ENCODE measurements around the gene PRRT1B.

Gene PRRT1B

DNA sequence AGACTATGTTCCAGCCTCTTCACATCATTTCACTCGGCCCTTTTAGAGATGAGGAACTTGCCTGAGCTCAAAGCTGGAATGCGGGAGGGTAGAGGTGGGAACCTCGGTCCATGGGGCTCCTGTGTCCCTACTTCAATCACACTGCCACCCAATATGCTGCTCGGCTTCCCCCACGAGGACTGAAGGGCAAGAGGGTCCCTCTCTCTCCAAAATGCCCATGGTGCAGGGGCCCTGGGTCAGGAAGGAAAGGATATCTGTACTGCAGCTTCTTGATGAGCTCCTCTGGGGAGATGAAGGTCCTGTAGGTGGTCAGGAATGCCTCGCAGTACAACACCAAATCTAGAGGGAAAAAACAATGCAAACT lies 46.5 kb downstream of the PRRT1B start:
- Histone ChIP-seq H3K4me3 (no peak overlapping the region), H3K27ac (peak overlapping the region in 1 of 21 experiments; percentile 55)

DNA sequence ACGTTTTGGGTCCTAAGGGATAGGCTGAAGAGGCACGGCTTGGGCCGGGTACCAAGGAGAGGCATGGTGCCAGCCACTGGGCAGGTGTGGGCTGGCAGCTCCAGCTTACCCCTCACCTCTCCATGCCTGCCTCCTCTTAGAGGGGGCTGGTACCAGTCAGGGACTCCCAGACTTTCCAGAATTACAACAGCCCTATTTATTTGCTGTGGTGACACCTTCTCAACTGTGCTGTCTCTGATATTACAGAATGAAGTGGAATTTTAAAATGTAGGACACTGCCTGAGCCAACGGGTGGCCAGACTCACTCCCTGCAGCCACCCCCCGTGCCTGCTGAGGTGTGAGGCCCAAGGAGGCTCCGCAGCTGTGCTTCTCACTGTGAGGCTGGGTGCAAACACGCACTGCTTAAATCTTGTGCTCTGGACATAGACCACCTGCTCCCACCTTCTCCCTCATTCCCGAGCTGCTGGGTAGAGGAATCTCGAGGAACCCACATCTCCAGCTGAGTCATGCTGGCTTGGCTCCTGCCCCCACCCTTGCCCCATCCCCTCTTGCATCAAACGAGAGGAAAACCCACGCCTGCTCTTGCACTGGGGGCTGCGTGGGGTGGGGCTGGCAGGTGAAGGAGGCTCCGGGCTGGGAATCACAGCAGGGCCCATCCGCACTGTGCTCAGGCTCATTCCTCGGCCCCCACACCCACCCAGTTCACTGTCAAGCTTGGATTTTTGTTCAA lies 47.9 kb downstream of the PRRT1B start:
- no peak overlapping the region for H3K27ac ChIP-seq

DNA sequence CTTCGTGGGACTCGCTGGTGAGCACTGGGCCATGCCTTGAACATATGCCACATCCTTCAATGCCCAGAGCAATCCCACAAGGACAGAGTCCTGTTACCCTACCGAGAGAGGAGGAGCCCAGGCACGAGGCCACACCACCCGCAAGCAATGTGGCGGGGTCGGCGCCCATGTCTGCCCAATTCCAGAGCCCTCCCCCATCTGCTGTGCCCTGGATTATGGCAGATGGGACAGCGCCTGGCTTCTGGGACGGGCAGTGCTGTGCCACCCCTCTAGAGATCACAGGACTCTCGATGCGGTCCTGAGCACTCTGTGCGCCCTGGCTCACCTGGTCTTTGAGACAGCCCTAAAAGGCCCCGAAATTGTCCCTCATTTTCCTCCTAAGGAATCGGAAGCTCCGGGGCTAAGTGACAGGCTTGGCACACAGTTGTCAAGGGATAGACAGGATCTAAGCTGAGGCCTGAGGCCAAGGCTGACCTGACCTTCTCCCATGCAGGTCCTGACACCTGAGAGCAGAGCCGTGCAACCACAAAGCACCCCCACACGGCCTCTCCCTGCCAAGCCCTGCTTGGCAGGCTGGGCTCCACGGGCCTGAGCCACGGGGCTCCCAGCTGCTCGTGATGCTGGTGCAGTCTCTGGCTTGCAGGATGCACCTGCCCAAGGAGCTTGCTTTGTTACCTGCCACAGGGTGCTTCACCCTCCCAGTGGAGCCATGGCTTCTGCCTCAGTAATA lies 48.8 kb downstream of the PRRT1B start:
- peak overlapping the region in 1 of 21 experiments; percentile 29 for H3K27ac ChIP-seq
- no peak overlapping the region for H3K4me3 ChIP-seq

More for the DNA sequence above, 47.9 kb downstream of the PRRT1B start:
- H3K4me3 ChIP-seq: no peak overlapping the region

DNA sequence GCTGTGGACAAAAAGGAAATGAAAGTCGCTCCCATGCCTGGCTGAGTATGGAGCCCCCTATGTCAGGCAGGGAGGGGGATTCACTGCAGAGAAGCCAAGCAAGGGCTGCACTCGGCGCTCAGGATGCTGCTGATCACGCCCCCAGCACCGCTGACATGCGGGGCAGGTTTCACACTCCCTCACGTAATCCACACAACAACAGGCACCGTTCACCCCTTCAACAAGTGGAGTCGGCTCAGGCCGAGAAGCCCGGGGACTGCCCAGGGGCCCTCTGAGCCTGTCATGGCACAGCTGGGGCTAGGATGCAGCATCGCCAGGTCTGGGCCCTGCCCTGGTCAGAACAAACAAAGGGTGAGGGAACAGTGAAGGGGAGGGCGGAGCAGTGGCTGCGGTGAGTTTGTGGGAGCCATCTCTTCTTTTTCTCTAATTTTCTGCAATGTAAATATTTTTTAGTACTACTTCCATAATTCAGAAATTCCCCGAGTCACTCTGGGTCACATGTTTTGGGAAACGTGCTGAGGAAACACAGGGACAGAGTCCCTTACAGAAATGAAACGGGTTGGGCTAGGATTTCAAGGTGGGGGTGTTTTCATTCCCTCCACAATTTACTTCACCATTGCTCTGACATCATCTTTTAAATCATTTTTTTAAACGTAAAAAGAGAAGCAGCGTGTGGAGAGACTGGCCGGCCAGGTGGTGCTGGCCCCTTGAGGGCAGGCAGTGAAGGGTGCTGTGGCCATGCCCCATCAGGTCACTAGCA lies 49.8 kb downstream of the PRRT1B start:
- Histone ChIP-seq H3K27ac (peak overlapping the region in 1 of 21 experiments; percentile 29), H3K4me3 (no peak overlapping the region)

DNA sequence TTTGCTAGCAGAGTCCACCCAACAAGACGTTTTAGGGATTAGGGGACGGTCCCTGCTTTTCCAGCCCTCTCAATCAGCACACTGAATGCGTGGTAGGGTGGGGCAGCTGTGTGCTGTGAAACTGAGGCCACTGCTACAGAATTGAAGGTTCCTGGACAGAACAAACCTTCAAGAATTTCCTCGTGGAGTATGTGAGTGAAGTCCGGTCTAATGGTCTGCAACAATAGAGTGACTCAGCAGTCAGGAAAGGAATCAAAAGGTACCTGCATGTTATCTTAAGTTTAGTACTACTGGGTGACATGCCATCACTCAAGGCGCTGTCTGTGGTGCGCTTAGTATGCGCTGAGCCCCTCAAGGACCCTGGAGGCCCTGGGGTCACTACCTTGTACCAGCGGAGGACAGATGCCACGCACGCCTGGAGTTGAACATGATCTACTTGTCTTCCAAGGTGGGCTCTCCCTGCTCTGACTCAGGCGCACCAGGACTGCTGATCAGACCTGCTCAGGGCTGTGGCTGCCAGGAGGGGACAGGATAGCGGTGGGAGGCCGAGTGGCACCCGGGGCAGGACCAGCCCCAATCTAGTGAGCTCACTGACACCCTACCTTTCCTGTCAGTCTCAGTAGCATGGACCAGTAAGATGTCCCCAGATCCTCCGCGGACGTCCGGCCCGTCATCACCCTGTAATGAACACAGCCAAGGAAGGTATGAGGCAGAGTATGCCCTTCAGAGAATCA lies 50.5 kb downstream of the PRRT1B start:
- H3K27ac ChIP-seq: peak overlapping the region in 1 of 21 experiments; percentile 10

DNA sequence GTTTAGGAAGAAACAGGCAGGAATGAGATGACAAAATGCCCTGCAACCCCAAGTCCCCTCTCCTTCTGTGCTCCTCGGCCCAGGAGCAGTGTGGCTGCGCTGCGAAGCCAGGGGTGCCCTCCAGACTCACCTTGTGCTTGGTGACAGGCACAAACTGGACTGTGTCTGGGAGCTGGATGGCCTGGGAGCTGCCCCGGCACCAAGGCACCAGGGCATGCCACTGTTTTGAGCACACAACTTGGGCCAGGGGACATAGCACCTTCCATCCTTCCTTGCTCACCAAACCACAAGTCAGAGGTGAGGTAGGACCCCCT lies 51.1 kb downstream of the PRRT1B start:
- H3K4me3 ChIP-seq: no peak overlapping the region

More for the DNA sequence above, 50.5 kb downstream of the PRRT1B start:
- no peak overlapping the region for H3K4me3 ChIP-seq

DNA sequence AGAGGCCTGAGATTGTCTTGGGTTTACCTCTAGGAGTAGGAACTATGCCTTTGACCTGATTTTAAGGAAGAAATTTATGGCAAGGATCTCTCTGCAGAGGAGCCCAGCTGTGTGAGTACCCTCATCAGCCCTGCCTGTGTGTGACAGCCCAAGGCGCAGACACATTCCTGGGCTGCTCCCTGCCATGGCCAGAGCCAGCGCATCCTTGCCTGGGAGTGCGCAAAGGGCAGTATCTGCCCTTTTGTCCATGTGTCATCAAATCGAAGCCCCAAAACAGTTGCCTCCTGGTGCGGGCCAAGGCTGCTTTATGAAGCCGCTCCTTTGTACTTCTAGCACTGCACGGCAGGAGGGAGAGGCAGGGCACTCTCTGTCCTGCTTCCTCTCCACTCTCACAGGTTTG lies 51.9 kb downstream of the PRRT1B start:
- no peak overlapping the region for H3K27ac ChIP-seq
- H3K4me3 ChIP-seq: no peak overlapping the region

More for the DNA sequence above, 51.1 kb downstream of the PRRT1B start:
- no peak overlapping the region for H3K27ac ChIP-seq

DNA sequence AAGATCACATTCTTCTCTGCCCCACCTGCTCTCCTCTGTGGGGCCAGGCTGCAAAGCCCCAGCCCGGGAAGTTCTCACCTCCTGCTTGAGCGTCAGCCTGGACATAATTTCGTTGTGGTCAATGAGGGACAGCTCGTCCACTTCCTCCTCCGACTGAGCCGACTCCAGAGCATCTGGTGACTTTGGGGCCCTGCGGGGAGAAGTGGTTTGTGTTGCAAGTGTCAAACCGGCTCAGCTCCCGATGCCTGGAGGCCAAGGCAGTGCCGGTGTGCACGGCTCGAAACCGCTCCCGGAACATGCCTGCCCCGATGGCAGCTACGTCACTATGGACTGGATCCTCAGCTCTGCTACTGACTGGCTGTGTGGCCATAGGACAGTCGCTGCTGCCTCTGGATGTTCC lies 52.8 kb downstream of the PRRT1B start:
- no peak overlapping the region for H3K4me3 ChIP-seq
- H3K27ac ChIP-seq: peak overlapping the region in 4 of 21 experiments; percentile 26 to 44 (median 36)

DNA sequence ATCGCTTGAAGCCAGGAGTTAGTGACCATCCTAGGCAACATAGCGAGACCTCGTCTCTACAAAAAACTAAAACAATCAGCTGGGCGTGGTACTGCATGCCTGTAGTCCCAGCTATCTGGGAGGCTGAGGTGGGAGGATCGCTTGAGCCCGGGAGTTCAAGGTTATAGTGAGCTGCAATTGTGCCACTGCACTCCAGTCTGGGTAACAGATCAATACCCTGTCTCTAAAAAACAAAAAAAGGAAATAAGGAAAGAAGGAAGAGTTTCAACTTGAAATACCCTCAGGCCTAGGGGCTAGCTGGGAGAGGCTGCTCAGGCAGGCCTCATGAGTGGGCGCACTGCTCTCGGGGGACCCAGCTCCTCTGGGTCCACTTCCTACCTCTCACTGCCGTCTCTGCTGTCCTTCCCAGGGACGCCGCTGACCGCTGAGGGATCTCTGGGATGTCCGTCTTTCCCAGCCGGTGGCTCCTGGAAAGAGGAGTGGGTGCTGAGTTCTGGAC lies 56.4 kb downstream of the PRRT1B start:
- no peak overlapping the region for H3K4me3 ChIP-seq
- H3K27ac ChIP-seq: no peak overlapping the region

DNA sequence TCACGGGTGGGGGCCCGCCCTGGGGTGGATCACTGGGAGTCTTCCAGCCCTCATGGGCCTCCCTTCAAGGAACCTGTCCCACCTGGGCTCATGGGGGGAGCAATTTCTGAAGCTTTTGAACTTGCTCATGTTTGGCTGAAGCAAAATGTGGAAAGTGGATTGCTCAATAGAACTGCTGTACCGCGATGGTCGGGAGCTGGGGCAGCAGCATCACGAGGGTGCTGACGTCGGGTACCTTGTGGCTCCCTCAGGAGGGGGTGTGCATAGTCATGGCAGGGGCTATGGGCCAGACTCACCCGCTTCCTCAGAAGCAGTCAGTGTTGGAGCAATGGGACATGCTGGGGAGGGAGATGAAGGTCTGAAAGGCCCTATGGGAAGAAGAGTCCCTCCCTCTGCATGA lies 57.9 kb downstream of the PRRT1B start:
- Histone ChIP-seq H3K4me3 (no peak overlapping the region), H3K27ac (peak overlapping the region in 1 of 21 experiments; percentile 14)

DNA sequence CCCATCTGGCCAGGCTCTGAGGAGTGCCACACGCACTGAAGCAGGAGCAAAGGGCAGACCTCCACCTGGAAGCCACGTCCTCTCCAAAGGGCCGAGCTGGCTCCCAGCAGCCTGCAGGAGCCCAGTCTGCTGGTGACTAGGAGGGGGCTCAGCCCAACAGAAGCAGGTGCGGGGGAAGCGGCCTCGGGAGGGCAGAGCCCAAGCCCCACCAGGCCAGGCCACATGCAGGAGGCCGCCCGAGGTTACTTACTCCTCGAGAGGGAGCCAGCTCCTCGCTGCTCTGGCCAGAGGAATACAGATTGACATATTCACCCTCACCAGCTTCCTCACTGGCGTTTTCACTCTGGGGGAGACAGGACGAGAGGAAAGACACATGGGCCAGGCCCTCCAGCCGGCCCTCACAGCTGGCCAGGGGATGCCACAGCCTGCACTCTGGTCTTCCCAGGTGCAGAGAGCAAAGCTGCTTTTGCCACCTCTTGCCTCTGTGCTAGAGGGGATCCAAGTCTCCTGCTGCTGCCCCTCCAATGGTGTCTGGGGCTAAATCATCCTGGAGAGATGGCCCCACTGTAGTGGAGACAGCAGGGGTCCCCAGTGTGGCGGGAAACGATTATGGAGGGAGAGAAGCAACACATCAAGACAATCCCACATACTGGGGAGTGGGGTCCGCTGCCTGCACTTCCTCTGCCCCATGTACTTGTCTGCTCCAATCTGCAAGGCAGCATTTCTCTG lies 58.6 kb downstream of the PRRT1B start:
- Histone ChIP-seq H3K4me3 (no peak overlapping the region), H3K27ac (no peak overlapping the region)

DNA sequence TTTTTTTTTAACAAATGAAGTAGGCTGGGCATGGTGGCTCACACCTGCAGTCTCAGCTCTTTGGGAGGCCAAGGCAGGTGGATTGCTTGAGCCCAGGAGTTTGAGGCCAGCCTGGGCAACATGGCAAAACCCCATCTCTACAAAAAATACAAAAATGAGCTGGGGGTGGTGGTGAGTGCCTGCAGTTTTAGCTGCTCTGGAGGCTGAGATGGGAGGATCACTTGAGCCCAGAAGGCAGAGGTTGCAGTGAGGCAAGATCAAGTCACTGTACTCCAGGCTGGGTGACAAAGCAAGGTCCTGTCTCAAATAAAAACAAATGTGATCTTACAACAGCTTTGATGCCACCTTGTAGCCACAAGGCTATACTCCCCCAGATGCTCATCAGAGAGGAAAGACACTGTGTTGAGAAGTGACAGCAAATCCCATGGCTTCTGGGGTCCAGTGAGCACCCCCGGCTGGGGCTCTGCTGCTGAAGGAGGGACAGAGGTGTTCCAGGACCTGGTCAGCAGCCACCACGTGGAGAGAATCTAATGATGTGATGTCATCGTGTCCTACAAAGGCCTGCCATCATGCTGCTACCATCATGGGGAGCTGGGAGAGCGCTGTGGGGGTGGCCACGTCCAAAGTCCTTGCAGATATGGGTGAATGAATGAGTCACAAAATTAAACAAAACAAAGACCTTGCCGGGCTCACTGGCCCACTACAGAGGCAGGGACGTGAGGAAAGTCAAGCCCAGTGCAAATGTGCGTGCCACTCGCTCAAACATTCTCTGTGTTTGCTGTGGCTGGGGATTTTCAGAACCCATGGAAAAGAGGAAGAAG lies 60.7 kb downstream of the PRRT1B start:
- Histone ChIP-seq H3K27ac (no peak overlapping the region), H3K4me3 (no peak overlapping the region)

DNA sequence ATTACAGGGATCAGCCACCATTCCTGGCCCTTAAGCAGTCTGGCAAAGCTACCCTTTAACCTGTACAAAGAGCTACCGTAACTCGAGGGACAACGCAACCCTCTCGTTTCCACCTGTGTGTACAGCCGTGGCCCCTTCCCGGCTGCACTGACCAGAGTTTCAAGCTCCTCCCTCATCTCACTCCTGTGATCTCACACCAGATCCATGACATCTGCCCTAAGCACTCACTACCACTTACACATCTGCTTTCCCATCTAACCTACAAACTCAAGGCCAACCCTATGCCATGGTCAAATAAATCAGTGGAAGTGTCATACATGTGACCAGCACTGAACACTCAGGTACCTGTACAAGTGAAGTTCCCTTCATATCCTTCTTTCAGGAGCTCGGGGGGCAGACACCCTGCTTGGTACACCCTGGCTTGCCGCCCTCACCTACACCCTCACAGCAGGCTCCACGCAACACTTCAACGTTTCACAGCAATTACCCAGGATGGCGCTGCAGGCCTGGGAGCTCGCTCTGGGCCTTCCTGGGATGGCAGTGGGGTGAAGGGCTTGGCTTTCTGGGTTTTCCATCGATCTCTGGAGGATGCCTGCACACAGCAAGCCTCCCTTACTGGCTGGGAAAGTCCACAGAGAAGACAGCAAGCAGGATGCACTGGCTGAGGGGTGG lies 61.7 kb downstream of the PRRT1B start:
- H3K27ac ChIP-seq: no peak overlapping the region

DNA sequence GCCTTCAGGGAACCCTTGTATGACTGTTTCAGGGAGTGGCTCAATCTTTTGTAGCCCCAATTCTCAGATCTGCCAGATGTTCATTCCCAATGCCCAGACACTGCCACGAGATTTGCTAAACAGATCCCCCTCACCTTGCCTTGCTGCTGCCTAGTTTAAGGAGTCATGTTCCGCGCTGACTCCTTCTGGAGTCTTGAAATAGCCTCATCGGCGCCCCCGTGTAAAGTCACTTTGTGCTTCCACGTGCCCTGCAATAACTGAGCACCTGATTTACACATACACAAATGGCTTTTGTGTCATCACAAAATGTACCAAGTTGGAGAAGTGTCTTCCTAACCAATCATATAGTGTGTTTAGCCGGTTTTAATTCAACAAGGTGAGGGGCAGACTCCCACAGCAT lies 62.3 kb downstream of the PRRT1B start:
- Histone ChIP-seq H3K27ac (peak overlapping the region in 2 of 21 experiments; percentile 75 to 77), H3K4me3 (no peak overlapping the region)

More for the DNA sequence above, 61.7 kb downstream of the PRRT1B start:
- H3K4me3 ChIP-seq: no peak overlapping the region

DNA sequence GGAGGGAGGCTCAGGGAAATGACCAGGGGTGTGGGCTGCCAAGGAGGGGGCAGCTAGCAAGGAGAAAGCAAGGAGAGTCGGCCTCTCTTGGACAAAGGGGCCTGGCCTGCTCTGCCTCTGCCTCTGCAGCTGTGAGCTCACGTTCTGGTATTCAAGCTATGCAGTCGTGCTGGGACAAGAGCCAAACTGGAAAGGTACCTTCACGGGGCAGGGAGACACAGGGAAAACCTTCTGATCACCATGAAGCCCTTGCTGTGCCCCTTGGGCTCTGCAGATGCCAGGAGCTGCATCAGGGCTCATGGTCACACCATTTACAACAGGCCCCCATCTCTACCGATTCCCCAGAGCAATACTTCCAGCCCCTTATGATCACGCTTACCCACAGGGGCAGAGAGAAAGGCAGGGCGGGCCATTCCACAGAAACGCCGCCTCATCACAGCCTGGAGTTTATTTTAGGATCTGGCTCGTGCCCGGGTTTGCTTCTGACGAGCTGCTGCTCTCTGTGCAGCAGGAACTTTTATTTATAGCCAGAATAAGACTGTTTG lies 63.2 kb downstream of the PRRT1B start:
- H3K4me3 ChIP-seq: no peak overlapping the region
- peak overlapping the region in 13 of 21 experiments; percentile 4 to 77 (median 29) for H3K27ac ChIP-seq

Data from skin epidermis (tissue), 12 donors.